Activated naive CD8-positive, alpha-beta T cell treated with anti-CD3 and anti-CD28 coated beads, Interleukin-2, amount 50 U/mL, for 16 hours (primary cell): ENCODE results near the gene DLX2.

Experiments used
- DNase-seq: peaks from one replicate; pipeline ENCODE4 v3.0.0-alpha.2; 2020; ENCODE audit warnings: low read depth, low spot score

The DLX2 gene

DNA sequence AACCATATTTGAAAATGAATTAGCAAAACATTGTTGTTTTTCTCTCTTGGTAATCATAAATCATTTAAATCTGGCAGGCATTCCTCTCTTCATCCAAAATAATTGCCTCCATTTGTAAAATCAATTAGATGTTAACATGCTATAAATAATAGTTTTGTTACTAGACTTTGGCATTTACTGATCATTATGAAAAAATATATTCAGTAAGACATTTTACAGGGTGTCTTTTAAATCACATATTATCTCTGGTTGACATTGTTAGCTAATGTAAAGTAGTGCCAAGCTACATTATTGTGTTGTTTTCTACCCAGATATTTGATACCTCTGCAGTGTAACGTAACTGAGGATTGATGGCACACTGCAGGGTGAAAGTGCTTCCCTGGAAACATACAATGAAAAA, 49.2 kb downstream of the DLX2 start:
- DNase-seq, result no peak

GRCh38 chr2:172052000-172052983, 50.4 kb downstream of the DLX2 start:
- no peak for DNase-seq

DNA sequence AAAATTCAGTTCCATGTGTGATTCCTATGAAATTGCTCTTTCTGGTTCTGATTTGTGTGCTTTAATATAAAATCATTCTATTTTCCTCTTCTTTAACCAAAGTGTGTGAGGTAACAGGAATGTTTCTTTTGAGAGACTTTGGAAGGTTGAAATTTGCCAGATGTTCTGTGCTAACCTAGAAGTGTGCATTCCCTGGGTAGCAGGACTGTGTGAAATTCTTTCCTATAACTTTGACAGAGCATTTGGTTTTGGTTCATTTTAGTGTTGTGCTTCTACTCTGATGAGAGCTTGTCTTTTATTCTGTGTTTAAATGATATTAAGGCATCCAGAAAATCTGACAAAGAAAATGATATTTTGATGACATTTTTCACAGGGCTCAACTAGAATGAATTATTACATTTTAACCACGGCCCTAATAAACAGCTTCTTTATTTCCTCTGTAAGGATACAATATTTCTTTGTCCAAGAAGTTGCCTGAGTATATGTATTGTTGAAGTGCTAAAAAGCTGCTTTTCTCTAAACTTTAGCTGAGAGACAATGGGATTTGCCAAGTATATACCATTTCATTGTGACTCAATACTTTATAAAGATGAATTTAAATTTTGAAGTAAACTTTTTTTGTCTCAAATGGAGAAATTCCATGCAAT, 52.1 kb downstream of the DLX2 start:
- DNase-seq, result no peak

DNA sequence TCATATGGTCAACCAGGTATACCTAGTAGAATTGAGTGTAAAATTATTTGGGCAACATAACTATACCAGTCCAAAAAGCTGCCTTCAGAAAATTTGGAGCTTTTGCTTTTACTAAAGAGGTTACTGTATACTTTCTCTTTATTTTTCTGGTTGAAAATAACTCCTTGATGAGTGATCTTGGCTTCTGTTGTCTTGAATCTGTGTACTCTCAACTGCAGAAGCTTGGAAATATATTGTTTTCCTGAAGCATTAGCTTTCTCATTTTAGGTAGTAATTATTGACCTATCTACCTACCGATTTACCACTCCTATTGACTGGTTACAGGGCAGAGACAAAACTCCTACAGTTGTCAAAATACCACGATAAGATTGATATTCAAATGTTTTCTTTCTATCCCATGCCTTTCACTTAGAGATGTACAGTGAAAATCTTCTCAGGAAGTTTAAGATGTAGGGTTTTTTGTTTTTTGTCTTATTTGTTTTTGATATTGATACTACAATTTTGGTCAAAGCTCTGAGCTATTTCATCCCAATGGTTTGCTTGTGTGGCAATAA, 53.1 kb downstream of the DLX2 start:
- no peak for DNase-seq
